MM.1S (cell line): Measurements from ENCODE around the gene SLC9A3.

Source experiments
- CTCF ChIP-seq: fragments of 300-600 bp; sonication (generic); IDR thresholded peaks from 2 replicates; pipeline ENCODE4 v1.5.1; 2016; ENCODE audit warnings: antibody characterized with exemption, low read length, mixed read lengths
- EZH2phosphoT487 ChIP-seq: fragments of 300-600 bp; sonication (generic); IDR thresholded peaks from 2 replicates; pipeline ENCODE4 v1.6.1; 2018; ENCODE audit warnings: antibody characterized with exemption, low read length

- TF ChIP-seq CTCF (no peak), EZH2phosphoT487 (no peak)
These were observed 44.5 kb downstream of the SLC9A3 start for GRCh38 chr5:479566-480319.
